ENCODE measurements around the gene ASXL1.
"Not testable (repeated sequence)": the region's sequence is repeated elsewhere in the genome, so short reads cannot be mapped to it uniquely, and the experiment has no call there.

DNA sequence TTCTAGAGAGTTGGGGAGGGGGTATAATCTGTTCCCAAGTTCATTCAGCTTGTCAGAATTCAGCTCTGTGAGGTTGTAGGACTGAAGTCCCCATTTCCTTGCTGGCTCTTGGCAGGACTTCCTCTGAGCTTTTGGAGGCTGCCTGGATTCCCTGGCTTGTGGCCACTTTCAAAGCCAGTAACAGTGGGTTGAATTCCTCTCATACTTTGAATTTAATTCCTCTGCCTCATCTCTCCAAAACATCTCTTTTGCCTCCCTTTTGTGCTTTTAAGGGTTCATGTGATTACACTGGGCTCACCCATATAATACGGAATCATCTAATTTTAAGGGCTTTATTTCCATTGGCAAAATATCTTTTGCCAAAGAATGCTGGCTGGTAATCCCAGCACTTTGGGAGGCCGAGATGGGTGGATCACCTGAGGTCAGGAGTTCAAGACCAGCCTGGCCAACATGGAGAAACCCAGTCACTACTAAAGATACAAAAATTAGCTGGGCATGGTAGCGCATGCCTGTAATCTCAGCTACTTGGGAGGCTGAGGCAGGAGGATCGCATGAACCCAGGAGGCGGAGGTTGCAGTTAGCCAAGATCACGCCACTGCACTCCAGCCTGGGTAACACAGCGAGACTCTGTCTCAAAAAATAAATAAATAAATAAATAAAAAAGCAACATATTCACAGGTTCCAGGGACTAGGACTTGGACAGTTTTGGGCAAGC, 2.1 kb upstream of the ASXL1 start:
- TF ChIP-seq, protein P1, sequence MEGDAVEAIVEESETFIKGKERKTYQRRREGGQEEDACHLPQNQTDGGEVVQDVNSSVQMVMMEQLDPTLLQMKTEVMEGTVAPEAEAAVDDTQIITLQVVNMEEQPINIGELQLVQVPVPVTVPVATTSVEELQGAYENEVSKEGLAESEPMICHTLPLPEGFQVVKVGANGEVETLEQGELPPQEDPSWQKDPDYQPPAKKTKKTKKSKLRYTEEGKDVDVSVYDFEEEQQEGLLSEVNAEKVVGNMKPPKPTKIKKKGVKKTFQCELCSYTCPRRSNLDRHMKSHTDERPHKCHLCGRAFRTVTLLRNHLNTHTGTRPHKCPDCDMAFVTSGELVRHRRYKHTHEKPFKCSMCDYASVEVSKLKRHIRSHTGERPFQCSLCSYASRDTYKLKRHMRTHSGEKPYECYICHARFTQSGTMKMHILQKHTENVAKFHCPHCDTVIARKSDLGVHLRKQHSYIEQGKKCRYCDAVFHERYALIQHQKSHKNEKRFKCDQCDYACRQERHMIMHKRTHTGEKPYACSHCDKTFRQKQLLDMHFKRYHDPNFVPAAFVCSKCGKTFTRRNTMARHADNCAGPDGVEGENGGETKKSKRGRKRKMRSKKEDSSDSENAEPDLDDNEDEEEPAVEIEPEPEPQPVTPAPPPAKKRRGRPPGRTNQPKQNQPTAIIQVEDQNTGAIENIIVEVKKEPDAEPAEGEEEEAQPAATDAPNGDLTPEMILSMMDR (IDR thresholded peaks at IDR 0.05), result not testable (repeated sequence)
- TF ChIP-seq POLR2A, EP300, POLR2AphosphoS5 (IDR thresholded peaks at IDR 0.05): not testable (repeated sequence)
